GM18502 (cell line): Measurements from ENCODE around the gene MTREX.
"Not testable (repeated sequence)": the region's sequence is repeated elsewhere in the genome, so short reads cannot be mapped to it uniquely, and the experiment has no call there.

Source experiments
- ATAC-seq: cut with Tn5 transposase; IDR thresholded peaks from one replicate; pipeline ENCODE4 v1.9.1; 2021; ENCODE audit warnings: mild to moderate bottlenecking; ENCODE audit not compliant: unreplicated experiment, poor library complexity

The MTREX gene

GRCh38 chr5:55307383-55308253 is at the start of gene MTREX, which contains the start of gene DHX29:
MTREX (plus strand) TSS chr5:55307989; CDS start chr5:55308014, 25 bp downstream.
DHX29 (minus strand) TSS chr5:55307694; CDS start chr5:55307573, 121 bp downstream.
- peak; percentile 89 for ATAC-seq

- ATAC-seq, result no peak
These were observed 49.5 kb upstream of the MTREX start for GRCh38 chr5:55258339-55258738.

- no peak for ATAC-seq
These were observed 31.0 kb upstream of the MTREX start for GRCh38 chr5:55276771-55277170.

- no peak for ATAC-seq
These were observed 29.0 kb upstream of the MTREX start for GRCh38 chr5:55278778-55279177.

GRCh38 chr5:55286411-55286933 is 21.3 kb upstream of the MTREX start:
- no peak for ATAC-seq

GRCh38 chr5:55289808-55290207 is 18.0 kb upstream of the MTREX start:
- ATAC-seq, result no peak

- no peak for ATAC-seq
These were observed 16.8 kb upstream of the MTREX start for GRCh38 chr5:55290991-55291390.

GRCh38 chr5:55294935-55295334 is 12.9 kb upstream of the MTREX start:
- ATAC-seq, result no peak

GRCh38 chr5:55300890-55301289 is 6.9 kb upstream of the MTREX start:
- ATAC-seq, result no peak

GRCh38 chr5:55303238-55303690 is 4.5 kb upstream of the MTREX start:
- ATAC-seq, result no peak

GRCh38 chr5:55304584-55304983 is 3.2 kb upstream of the MTREX start:
- no peak for ATAC-seq

GRCh38 chr5:55305345-55305744 is 2.4 kb upstream of the MTREX start:
- no peak for ATAC-seq

GRCh38 chr5:55306641-55307382 is 977 bp upstream of the MTREX start:
- ATAC-seq, result no peak

GRCh38 chr5:55308254-55308836 is 556 bp downstream of the MTREX start:
- ATAC-seq, result peak; percentile 17

- no peak for ATAC-seq
These were observed 6.3 kb downstream of the MTREX start for GRCh38 chr5:55313870-55314617.

- ATAC-seq, result no peak
These were observed 8.5 kb downstream of the MTREX start for GRCh38 chr5:55316289-55316688.

- ATAC-seq, result no peak
These were observed 9.0 kb downstream of the MTREX start for GRCh38 chr5:55316837-55317236.

GRCh38 chr5:55318237-55318636 is 10.4 kb downstream of the MTREX start:
- ATAC-seq, result not testable (repeated sequence)

- no peak for ATAC-seq
These were observed 11.7 kb downstream of the MTREX start for GRCh38 chr5:55319491-55319890.

- no peak for ATAC-seq
These were observed 12.8 kb downstream of the MTREX start for GRCh38 chr5:55320571-55320970.
